ENCODE data around the gene ARMC2. TPM values are rescaled to one million over a fixed set of nuclear protein-coding genes. Genes with fewer than 3 reads are reported as not detected.
"Not testable (repeated sequence)": the region's sequence is repeated elsewhere in the genome, so short reads cannot be mapped to it uniquely, and the experiment has no call there.

Gene ARMC2
- total RNA-seq, 1 donor from 2014 or later: 11.5 TPM

GRCh38 chr6:108895571-108895970 lies 47.3 kb downstream of the ARMC2 start:
- ATAC-seq: no peak
- intact Hi-C loops (cut with micrococcal nuclease): no loop called here
- DNase-seq: no peak

- intact Hi-C loops (cut with micrococcal nuclease): no loop called here
- no peak for DNase-seq
- peak; percentile 12 for ATAC-seq
Observed at GRCh38 chr6:108896111-108896661, 48.0 kb downstream of the ARMC2 start.

DNA sequence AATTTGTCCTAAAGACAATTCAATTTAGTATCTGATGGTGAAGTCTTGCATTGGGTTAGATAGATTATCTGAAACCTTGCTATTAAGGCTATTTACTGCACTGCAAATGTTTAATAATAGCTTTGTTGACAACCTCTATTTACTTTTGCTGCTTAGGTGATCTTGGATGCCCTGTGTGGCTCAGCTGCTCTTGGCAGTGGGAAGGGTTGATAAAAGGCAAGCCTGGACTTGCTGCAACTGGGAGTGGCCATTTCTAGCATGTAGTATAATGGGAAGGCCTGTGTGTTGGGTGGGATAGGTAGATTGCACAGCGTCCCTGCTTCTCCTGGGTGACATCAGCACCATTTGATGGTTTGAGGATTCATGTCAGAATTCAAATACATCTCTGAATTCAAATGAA lies 49.1 kb downstream of the ARMC2 start:
- ATAC-seq (peak; percentile 92), DNase-seq (peak; percentile 48)
- intact Hi-C loops (cut with micrococcal nuclease): no loop called here

DNA sequence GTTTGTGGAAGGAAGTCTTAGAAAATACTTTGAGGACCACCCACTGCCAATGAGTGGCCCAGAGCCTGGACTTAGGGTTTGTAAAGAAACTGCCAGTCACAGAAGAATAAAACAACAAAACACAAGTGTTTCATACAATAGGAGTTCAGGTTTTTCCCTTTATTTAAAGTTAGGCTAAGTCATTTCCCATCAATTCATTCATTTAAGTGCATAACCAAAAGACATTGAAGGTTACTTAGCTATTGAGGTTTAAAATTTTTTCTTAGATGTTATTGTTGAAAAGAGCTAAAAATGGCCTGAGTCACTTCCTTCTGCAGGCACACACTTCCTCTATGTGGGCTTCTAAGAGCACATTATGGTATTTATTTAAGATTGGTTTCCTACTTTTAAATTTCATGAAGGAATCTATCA lies 54.2 kb downstream of the ARMC2 start:
- ATAC-seq: peak; percentile 26
- DNase-seq: no peak
- intact Hi-C loops (cut with micrococcal nuclease): no loop called here

DNA sequence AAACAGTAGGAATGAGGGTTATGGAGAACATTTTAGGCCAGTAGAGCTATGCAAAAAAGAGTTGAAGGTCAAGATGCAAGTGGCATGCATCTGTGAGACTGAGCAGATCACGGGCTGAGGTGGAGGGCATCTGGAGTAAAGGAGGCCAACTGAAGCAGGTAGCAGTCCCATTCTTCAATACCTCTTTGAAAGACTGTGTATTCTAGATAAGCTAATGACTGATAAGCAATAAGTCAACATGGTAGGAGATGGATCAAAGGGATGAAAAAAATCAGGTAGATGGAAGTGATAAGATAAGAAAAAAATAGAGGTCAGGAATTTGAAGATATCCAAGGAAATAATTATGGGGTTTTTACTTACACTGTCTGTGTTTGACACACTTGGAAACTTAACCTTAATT lies 55.6 kb downstream of the ARMC2 start:
- no peak for ATAC-seq
- intact Hi-C loops (cut with micrococcal nuclease): no loop called here
- no peak for DNase-seq

DNA sequence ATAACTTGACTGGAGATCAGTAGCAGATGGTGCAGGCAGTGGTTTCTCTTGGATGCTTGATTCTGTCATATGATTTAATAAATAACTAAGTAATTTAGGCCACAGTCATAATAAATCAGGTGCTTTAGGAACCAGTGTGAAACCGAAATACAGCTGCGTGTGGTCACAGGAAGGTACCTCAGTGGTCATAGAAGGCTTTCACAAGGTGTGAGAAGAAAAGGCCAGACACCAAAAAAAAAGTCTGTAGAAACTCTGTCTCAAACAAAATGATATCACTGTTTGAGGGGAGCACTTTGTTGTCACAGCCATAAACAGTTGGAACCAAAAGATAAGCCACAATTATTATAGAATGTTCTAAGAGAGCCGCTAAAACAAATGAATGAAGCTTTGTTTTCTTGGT lies 56.5 kb downstream of the ARMC2 start:
- DNase-seq (no peak), ATAC-seq (no peak)
- intact Hi-C loops (cut with micrococcal nuclease): no loop called here

DNA sequence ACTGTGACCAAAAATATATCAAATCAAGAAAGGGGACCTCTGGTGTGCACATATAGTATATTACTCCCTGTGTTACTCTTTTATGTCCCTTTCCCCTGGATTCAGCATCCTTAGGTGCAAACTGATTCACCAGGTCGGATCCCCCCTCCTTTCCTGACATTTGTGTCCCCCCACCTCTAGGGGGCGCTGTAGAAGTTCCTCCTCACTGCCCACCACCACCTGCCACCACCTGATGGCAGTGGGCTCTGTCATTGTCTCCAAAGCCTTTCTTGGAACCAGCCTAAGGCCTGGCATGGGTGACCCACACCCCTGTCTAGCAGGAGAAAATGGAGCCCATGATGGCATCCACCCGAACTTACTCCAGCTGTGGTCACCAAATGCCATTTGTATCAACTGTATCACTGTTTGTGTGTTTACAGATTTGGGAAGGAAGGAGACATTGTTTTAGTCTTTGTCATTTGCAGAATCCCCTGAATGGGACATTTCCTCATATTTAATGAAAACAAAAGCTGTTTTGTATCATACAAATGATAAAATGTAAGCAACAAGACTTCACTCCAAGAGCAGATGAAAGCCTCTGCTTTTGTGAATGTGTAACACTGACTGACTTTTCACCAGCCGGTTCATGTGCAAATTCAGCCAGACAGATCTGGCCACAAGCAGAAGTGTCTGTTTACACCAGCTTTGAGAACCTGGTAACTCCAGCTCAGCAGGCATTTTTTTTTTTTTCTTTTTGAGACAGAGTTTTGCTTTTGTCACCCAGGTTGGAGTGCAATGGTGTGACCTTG lies 66.2 kb downstream of the ARMC2 start:
- DNase-seq (no peak), ATAC-seq (peak; percentile 77)
- intact Hi-C loops (cut with micrococcal nuclease): no loop called here

DNA sequence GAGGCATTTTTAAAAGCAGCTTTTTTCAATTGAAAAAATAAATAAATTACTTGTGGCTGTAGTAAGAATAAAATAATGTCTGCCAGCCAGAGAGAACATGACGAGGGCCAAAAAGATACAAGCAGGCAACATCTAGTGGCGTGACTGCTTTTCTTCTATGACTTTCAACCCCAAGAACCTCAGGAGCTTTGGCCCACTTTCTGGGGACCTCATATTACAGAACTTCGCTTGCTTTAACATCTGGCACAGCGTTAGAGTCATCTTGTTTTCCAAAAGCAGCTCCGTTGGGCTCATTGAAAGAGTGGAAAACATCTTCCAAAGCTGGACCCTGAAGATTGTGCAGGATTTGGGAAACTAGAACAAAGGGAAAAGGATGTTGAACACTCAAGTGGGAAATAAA lies 67.0 kb downstream of the ARMC2 start:
- ATAC-seq: peak; percentile 47
- DNase-seq: no peak
- intact Hi-C loops (cut with micrococcal nuclease): no loop called here

GRCh38 chr6:108916026-108916686 lies 67.9 kb downstream of the ARMC2 start:
- ATAC-seq (no peak), DNase-seq (no peak)
- intact Hi-C loops (cut with micrococcal nuclease): no loop called here

DNA sequence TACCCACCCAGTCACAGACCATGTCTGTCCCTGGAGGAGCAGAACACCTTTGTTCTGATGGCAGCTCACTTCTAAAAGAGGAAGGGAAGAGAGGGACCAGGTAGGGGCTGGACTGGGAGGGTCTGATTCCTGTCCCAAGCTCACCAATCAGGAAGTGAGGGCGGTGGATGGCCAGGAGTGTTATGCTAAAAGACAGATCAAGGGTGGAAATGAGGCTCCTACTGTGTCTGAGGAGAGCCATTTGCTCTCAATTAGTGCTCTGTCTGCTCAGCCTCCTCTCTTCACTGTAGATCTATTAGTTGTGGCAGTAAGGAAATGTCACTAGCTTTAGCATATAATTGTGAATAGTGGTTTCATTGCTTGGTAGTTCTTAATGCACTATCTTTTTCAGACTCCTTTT lies 72.5 kb downstream of the ARMC2 start:
- ATAC-seq: no peak
- DNase-seq: no peak
- intact Hi-C loops (cut with micrococcal nuclease): no loop called here

DNA sequence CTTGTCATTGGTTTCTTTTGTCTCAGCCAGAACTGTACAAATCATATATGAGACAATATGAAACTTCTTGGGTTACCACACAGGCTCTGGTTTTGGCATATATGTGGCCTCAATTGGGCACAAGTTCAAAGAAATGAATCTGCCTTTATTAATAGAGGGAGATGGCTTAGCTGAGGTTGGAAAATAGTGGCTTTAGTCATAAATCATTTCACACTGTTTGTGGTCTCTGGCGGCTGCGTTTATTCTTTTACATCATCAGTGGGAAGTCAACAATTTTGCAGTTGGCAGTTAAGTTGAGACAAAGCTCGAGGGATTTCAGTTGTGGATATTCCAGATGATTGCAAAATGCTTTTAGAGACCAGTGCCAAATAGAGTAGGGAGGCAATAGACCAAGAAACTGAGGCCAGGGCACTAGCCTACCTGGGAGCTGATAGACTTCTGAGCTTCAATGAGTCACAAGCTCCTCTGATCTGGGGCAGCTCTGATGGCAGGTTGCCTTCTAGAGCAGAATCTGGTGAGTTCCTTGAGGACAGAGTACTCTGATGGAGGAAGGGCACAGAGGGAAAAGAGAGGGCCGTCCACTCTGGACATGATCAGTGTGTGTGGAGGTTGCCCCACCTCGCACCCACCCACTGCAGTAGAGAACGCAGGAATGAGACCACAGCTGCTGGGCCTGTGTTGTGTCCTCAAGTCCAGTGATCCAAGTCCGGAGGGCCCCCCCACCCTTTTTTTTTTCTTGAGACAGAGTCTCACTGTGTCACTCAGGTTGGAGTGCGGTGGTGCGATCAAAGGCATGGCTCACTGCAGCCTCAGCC lies 73.5 kb downstream of the ARMC2 start:
- DNase-seq (no peak), ATAC-seq (peak; percentile 81)
- intact Hi-C loops (cut with micrococcal nuclease): no loop called here

DNA sequence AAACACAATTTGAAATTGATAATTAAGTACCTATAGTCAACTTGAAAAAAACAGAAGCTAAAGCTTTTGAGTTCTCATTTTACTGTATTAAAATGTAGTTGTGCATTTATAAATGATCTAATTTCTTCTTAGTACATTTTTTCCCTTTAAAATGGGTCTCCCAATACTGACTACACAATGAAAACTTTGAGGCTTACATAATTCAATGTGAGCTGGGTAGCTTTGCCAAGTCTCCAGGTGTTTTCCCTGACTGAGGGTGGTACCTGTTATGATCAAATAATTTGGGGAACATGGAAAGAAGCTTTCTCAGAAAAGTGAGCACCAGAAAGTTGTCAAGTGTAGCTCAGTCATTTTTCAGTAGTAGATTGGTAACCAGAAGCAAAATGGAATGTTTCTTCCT lies 74.3 kb downstream of the ARMC2 start:
- intact Hi-C loops (cut with micrococcal nuclease): no loop called here
- DNase-seq (no peak), ATAC-seq (no peak)

GRCh38 chr6:108927927-108928326 lies 79.7 kb downstream of the ARMC2 start:
- ATAC-seq (no peak), DNase-seq (no peak)
- intact Hi-C loops (cut with micrococcal nuclease): no loop called here

DNA sequence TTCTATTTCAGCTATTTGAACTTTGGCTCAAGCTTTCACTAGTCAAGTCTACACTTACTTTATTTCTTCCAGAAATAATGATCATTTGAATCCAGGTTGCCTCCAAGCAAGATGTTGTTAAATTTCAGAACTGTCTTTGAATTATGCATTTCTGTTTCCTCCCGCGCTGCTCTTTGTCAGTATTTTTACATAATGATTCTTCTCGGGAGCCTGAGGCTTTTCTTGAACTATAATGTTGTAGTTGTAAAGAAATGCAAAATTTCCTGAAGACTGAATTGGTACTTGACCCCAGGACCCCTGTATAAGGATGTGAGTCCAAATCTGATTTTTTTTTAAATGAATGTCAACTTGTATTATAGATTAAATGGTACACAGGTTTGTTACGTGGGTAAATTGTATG lies 80.4 kb downstream of the ARMC2 start:
- DNase-seq (no peak), ATAC-seq (no peak)
- intact Hi-C loops (cut with micrococcal nuclease): no loop called here

GRCh38 chr6:108931090-108931489 lies 82.9 kb downstream of the ARMC2 start:
- intact Hi-C loops (cut with micrococcal nuclease); ATAC-seq; DNase-seq: not testable (repeated sequence)

- DNase-seq (no peak), ATAC-seq (no peak)
- intact Hi-C loops (cut with micrococcal nuclease): no loop called here
Observed at GRCh38 chr6:108937170-108937569, 88.9 kb downstream of the ARMC2 start.

GRCh38 chr6:108940741-108941140 lies 92.5 kb downstream of the ARMC2 start:
- ATAC-seq: no peak
- DNase-seq: no peak
- intact Hi-C loops (cut with micrococcal nuclease): no loop called here

GRCh38 chr6:108941281-108941680 lies 93.1 kb downstream of the ARMC2 start:
- intact Hi-C loops (cut with micrococcal nuclease): no loop called here
- ATAC-seq (no peak), DNase-seq (no peak)

DNA sequence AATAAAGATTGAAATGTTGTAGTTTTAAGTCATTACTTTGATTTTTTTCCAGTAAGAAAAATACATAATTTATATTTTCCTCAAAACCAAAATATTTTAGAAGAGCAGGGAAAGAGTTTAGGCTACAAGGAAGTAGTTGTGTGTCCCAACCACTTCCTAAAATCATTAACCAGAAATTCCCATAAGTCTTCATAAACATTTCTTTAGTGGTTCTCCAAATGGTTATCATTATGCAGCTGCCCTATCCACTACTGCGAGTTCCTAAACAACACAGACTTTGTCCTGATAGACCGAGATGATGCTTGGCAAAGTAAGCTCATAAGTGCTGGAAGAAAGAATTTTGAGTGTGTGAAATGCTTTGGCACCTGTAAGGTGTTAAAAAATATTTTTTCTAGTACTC lies 93.6 kb downstream of the ARMC2 start:
- no peak for ATAC-seq
- DNase-seq: no peak
- intact Hi-C loops (cut with micrococcal nuclease): no loop called here

Data from left ventricle myocardium superior (tissue), 1 donor.